ENCODE data around the gene DNAJB13.

Gene DNAJB13

DNA sequence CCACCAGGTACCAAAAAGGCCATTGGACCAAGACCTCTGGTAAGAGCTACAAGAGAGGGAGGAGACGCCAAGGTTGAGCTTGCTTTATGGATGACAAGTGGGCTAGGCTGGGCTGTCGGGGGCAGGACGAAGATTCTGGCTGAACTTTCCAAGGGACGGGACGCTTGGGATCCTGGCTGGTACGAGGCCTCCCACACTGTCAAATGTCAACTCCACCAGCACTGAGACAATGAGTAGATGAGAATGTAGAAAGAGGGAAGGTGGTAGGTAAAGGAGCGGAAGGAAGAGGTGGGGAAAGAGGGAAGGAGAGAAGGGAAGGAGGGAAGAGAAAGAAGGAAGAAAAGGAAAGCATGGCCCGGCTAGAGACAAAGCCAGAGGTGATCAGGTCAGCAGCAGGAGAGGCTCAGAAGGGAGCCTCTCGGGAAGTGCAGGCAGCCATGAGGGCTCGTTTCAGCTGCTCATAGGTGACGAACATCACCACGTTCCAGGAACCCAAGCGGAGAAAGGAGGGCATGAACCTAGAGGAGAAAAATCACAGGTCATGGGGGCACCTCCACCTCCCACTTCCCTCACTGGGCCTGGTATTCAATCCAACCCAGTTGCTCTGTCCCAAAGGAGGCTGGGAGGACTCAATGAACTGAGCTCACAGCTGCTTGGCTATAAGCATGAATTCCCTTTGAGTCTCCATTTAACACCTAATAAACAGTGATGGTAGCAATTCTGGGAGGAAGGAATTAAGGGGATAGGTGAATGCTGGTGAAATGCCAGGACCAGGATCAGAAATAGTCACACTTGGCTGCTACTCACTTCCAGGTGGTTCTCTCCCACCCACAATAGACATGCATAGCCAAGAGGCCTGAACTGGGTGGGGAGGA is 24.0 kb downstream of the DNAJB13 start:
- DNase-seq (ENCODE audit: insufficient read length, low spot score) (no peak), FAIRE-seq (no peak)
- TF ChIP-seq SPI1 (IDR thresholded peaks at IDR 0.05; ENCODE audit: low read depth, low read length) (no peak), TAF1 (IDR thresholded peaks at IDR 0.05; ENCODE audit: low read depth, low read length) (no peak), POLR2A (IDR thresholded peaks at IDR 0.05; ENCODE audit: low read depth, low read length) (no peak), POU2F2 (IDR thresholded peaks at IDR 0.05; ENCODE audit: low read depth, low read length) (no peak), PAX5 (IDR thresholded peaks at IDR 0.05; ENCODE audit: insufficient read depth, low read length, severe bottlenecking) (no peak), POLR2AphosphoS5 (IDR thresholded peaks at IDR 0.05; ENCODE audit: low read depth, low read length) (no peak)

DNA sequence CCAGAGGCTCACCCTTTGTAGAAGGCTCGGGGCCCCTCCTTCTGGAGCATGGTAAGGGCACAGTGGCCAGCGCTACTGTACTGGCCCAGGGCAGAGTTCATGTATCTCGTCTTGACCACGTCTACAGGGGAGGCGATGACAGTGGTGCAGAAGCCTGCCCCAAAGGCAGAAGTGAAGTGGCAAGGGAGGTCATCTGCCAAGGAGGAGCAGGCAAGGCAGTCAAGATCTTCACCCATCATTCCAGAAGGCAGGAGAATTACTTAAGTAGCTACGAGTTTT is 24.6 kb downstream of the DNAJB13 start:
- TF ChIP-seq POLR2A (IDR thresholded peaks at IDR 0.05; ENCODE audit: low read depth, low read length) (no peak), PAX5 (IDR thresholded peaks at IDR 0.05; ENCODE audit: insufficient read depth, low read length, severe bottlenecking) (no peak), SPI1 (IDR thresholded peaks at IDR 0.05; ENCODE audit: low read depth, low read length) (no peak), POU2F2 (IDR thresholded peaks at IDR 0.05; ENCODE audit: low read depth, low read length) (no peak), TAF1 (IDR thresholded peaks at IDR 0.05; ENCODE audit: low read depth, low read length) (no peak), POLR2AphosphoS5 (IDR thresholded peaks at IDR 0.05; ENCODE audit: low read depth, low read length) (no peak)
- DNase-seq (ENCODE audit: insufficient read length, low spot score) (no peak), FAIRE-seq (no peak)

- TF ChIP-seq POU2F2 (IDR thresholded peaks at IDR 0.05; ENCODE audit: low read depth, low read length) (no peak), POLR2AphosphoS5 (IDR thresholded peaks at IDR 0.05; ENCODE audit: low read depth, low read length) (peak; percentile 32; the same call in 1 of the 2 replicates)
- no peak for FAIRE-seq
- no peak for DNase-seq (ENCODE audit: insufficient read length, low spot score)
Measured at GRCh38 chr11:73976451-73977151, 25.8 kb downstream of the DNAJB13 start.

- DNase-seq (ENCODE audit: insufficient read length, low spot score), result no peak
- FAIRE-seq, result no peak
- TF ChIP-seq TAF1 (IDR thresholded peaks at IDR 0.05; ENCODE audit: low read depth, low read length), result no peak
- no peak for TF ChIP-seq POLR2A (IDR thresholded peaks at IDR 0.05; ENCODE audit: low read depth, low read length)
- TF ChIP-seq POLR2AphosphoS5 (IDR thresholded peaks at IDR 0.05; ENCODE audit: low read depth, low read length), result no peak
- TF ChIP-seq PAX5 (IDR thresholded peaks at IDR 0.05; ENCODE audit: insufficient read depth, low read length, severe bottlenecking), result no peak
- no peak for TF ChIP-seq POU2F2 (IDR thresholded peaks at IDR 0.05; ENCODE audit: low read depth, low read length)
- TF ChIP-seq SPI1 (IDR thresholded peaks at IDR 0.05; ENCODE audit: low read depth, low read length), result no peak
Measured at GRCh38 chr11:73977856-73978519, 27.2 kb downstream of the DNAJB13 start.

DNA sequence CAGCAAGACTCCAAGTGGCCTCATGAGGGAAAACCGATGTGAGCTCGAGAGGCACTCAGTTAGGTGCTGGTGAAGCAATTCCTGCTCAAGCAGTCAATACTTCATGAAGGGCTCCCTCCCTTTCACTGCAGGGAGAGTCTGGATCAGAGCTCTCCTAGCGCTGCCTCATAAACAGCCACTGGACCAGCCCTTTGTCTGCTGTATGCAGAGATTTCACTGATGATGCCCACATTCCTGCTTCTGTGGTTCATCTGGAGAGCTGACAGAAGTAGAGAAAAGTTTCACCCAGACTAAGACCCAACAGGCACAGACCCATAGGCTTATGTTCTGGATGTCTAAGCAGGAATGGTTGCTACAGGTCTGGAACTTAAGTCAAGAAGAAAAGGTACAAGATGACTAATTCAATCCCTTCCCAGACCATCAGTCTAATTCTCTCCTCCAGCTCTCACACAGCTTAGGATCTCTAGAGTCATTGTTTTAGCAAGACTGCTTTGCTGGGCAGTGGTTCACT is 27.8 kb downstream of the DNAJB13 start:
- DNase-seq (ENCODE audit: insufficient read length, low spot score) (no peak), FAIRE-seq (no peak)
- no peak for TF ChIP-seq TAF1 (IDR thresholded peaks at IDR 0.05; ENCODE audit: low read depth, low read length)
- TF ChIP-seq POLR2A (IDR thresholded peaks at IDR 0.05; ENCODE audit: low read depth, low read length), result no peak; the same call in 1 of the 2 replicates
- no peak for TF ChIP-seq POU2F2 (IDR thresholded peaks at IDR 0.05; ENCODE audit: low read depth, low read length)
- TF ChIP-seq SPI1 (IDR thresholded peaks at IDR 0.05; ENCODE audit: low read depth, low read length), result no peak
- no peak for TF ChIP-seq POLR2AphosphoS5 (IDR thresholded peaks at IDR 0.05; ENCODE audit: low read depth, low read length)
- no peak for TF ChIP-seq PAX5 (IDR thresholded peaks at IDR 0.05; ENCODE audit: insufficient read depth, low read length, severe bottlenecking)

DNA sequence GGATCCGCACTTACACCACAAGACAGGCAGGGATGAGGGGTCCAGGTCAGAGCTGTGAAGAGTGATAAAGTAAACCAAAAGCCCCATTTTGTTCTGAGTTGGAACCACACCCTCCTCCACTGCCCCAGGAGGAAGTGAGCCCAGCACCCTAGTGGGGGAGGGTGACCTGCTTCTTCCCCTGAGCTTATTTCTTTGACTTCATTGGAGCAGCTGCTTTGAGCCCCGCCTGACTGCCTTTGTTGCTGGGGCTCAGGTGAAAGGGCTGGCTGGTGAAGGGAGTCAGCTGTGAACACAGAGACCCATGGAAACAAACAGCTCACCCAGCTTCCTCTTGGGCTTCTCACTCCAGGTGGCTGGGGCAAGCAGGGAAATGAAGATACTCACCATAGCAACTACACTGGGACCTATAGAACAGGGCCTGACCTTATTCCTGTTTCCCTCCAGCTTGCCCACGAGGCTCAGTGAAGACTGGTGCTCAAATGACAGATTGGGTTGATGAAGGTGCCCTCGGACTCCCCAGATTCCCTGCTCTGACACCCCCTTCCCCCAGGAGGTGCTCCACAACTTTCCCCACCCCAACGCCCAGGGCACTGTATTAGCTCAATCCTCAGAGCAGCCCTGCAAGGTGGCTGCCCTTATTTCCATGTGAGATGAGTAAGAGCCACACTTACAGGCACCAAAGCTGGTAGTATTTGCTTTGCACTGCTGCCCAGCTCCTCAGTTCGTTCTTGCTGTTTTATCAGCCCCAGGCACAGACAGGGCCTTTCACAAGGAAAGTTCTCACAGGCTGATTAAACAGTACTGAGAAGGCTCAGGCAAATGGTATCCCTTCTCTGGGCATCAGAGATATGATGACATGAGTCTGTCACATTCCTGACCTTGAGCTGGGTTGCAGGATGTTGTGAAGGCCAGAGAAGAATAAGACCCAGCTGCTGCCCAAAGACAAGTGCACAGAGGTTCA is 29.5 kb downstream of the DNAJB13 start:
- FAIRE-seq (peak; percentile 84), DNase-seq (ENCODE audit: insufficient read length, low spot score) (peak; percentile 82)
- TF ChIP-seq POU2F2 (IDR thresholded peaks at IDR 0.05; ENCODE audit: low read depth, low read length), result peak; percentile 69
- TF ChIP-seq SPI1 (IDR thresholded peaks at IDR 0.05; ENCODE audit: low read depth, low read length), result peak; percentile 94
- no peak; the same call in 1 of the 2 replicates for TF ChIP-seq TAF1 (IDR thresholded peaks at IDR 0.05; ENCODE audit: low read depth, low read length)
- TF ChIP-seq POLR2AphosphoS5 (IDR thresholded peaks at IDR 0.05; ENCODE audit: low read depth, low read length), result peak; percentile 71
- TF ChIP-seq POLR2A (IDR thresholded peaks at IDR 0.05; ENCODE audit: low read depth, low read length), result 0 out of 2 replicates have a peak, but pooled peaks have one; percentile 68
- no peak for TF ChIP-seq PAX5 (IDR thresholded peaks at IDR 0.05; ENCODE audit: insufficient read depth, low read length, severe bottlenecking)

GRCh38 chr11:73981051-73981805 is 30.4 kb downstream of the DNAJB13 start:
- no peak for FAIRE-seq
- no peak for DNase-seq (ENCODE audit: insufficient read length, low spot score)
- TF ChIP-seq POLR2AphosphoS5 (IDR thresholded peaks at IDR 0.05; ENCODE audit: low read depth, low read length) (no peak), SPI1 (IDR thresholded peaks at IDR 0.05; ENCODE audit: low read depth, low read length) (no peak), PAX5 (IDR thresholded peaks at IDR 0.05; ENCODE audit: insufficient read depth, low read length, severe bottlenecking) (no peak), POU2F2 (IDR thresholded peaks at IDR 0.05; ENCODE audit: low read depth, low read length) (no peak), POLR2A (IDR thresholded peaks at IDR 0.05; ENCODE audit: low read depth, low read length) (no peak), TAF1 (IDR thresholded peaks at IDR 0.05; ENCODE audit: low read depth, low read length) (no peak)

DNA sequence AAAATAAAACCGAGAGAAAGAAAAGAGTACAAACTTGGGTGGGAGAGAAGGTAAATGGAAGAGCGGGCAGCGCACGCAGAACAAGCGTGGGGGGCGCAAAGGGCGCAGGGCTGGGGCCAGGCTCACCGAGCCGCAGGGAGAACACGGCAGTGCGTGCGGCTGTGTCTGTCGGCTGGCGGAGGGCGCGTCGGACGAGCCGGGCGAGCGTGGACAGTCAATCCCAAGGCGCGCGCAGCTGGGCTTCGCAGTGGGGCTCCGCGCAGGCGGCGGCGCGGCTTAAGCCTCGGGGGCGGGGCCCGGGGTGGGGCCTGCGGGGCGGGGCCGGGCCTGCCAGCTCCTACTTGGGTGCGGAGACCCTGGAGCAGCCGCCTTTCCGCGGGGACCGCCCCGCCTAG is 31.8 kb downstream of the DNAJB13 start, which contains the start of gene UCP2:
Gene UCP2, minus strand, starts transcription at position 249 of the 395 bp plus-strand sequence. CDS start 4,465 bp downstream, outside the sequence.
- FAIRE-seq, result no peak
- DNase-seq (ENCODE audit: insufficient read length, low spot score), result peak; percentile 65
- TF ChIP-seq POLR2AphosphoS5 (IDR thresholded peaks at IDR 0.05; ENCODE audit: low read depth, low read length), result peak; percentile 79
- peak; percentile 70 for TF ChIP-seq POLR2A (IDR thresholded peaks at IDR 0.05; ENCODE audit: low read depth, low read length)
- TF ChIP-seq PAX5 (IDR thresholded peaks at IDR 0.05; ENCODE audit: insufficient read depth, low read length, severe bottlenecking), result no peak
- TF ChIP-seq POU2F2 (IDR thresholded peaks at IDR 0.05; ENCODE audit: low read depth, low read length), result no peak
- no peak for TF ChIP-seq SPI1 (IDR thresholded peaks at IDR 0.05; ENCODE audit: low read depth, low read length)
- peak; percentile 42; the same call in 1 of the 2 replicates for TF ChIP-seq TAF1 (IDR thresholded peaks at IDR 0.05; ENCODE audit: low read depth, low read length)

All from GM12891 (cell line).